ENCODE data around the gene CAMTA1.
"Not testable (repeated sequence)": the region's sequence is repeated elsewhere in the genome, so short reads cannot be mapped to it uniquely, and the experiment has no call there.

CAMTA1 gene

GRCh38 chr1:7681401-7681800 is 896.1 kb downstream of the CAMTA1 start:
- peak; percentile 17 for DNase-seq

GRCh38 chr1:7683521-7683920 is 898.3 kb downstream of the CAMTA1 start:
- no peak for DNase-seq

GRCh38 chr1:7684132-7684531 is 898.9 kb downstream of the CAMTA1 start:
- DNase-seq: no peak

- no peak for DNase-seq
These were observed 899.8 kb downstream of the CAMTA1 start for GRCh38 chr1:7684861-7685635.

- DNase-seq: no peak
These were observed 901.1 kb downstream of the CAMTA1 start for GRCh38 chr1:7686301-7686850.

- no peak for DNase-seq
These were observed 902.2 kb downstream of the CAMTA1 start for GRCh38 chr1:7687411-7687810.

- DNase-seq: no peak
These were observed 903.4 kb downstream of the CAMTA1 start for GRCh38 chr1:7688659-7689058.

- DNase-seq: not testable (repeated sequence)
These were observed 904.1 kb downstream of the CAMTA1 start for GRCh38 chr1:7689307-7689706.

- no peak for DNase-seq
These were observed 904.8 kb downstream of the CAMTA1 start for GRCh38 chr1:7690076-7690475.

- DNase-seq: no peak
These were observed 905.4 kb downstream of the CAMTA1 start for GRCh38 chr1:7690496-7691182.

GRCh38 chr1:7691576-7691975 is 906.3 kb downstream of the CAMTA1 start:
- no peak for DNase-seq

- no peak for DNase-seq
These were observed 906.8 kb downstream of the CAMTA1 start for GRCh38 chr1:7692005-7692404.

- DNase-seq: not testable (repeated sequence)
These were observed 907.8 kb downstream of the CAMTA1 start for GRCh38 chr1:7693037-7693436.

- DNase-seq: no peak
These were observed 908.4 kb downstream of the CAMTA1 start for GRCh38 chr1:7693662-7694061.

GRCh38 chr1:7694600-7695496 is 909.6 kb downstream of the CAMTA1 start:
- no peak for DNase-seq

- DNase-seq: no peak
These were observed 910.4 kb downstream of the CAMTA1 start for GRCh38 chr1:7695497-7696117.

- no peak for DNase-seq
These were observed 913.4 kb downstream of the CAMTA1 start for GRCh38 chr1:7698641-7699040.

GRCh38 chr1:7702365-7702764 is 917.1 kb downstream of the CAMTA1 start:
- DNase-seq: peak; percentile 87

- DNase-seq: peak; percentile 84
These were observed 918.3 kb downstream of the CAMTA1 start for GRCh38 chr1:7703321-7704213.

GRCh38 chr1:7704214-7705047 is 919.2 kb downstream of the CAMTA1 start:
- DNase-seq: peak; percentile 96

All from NCI-H345 (cell line).